Fibroblast of the aortic adventitia (primary cell): ENCODE results near the gene CADPS2. TPM values are rescaled to one million over a fixed set of nuclear protein-coding genes. Genes with fewer than 3 reads are reported as not detected.

Experiments
- DNase-seq: peaks from one replicate; pipeline ENCODE4 v3.0.0-alpha.2; 2010; ENCODE audit warnings: low read depth
- H3K4me3 ChIP-seq: 2 replicates; pipeline ENCODE4 v1.5.1; 2011; ENCODE audit warnings: low read depth, mild to moderate bottlenecking, control low read depth, low read length, moderate library complexity
- CTCF ChIP-seq: IDR thresholded peaks from 2 replicates; pipeline ENCODE4 v1.5.1; 2011; ENCODE audit warnings: mild to moderate bottlenecking, low read length, control low read depth, inconsistent platforms; ENCODE audit not compliant: insufficient read depth
- total RNA-seq: library from RNA; depleted of rRNA; stranded (reverse); fragments of >200 nt; gene quantifications from 2 replicates; pipeline ENCODE4 v1.2.3, GENCODE V29; 2012; ENCODE audit warnings: low replicate concordance

The CADPS2 gene
- total RNA-seq, 1 donor = 16.0 TPM

DNA sequence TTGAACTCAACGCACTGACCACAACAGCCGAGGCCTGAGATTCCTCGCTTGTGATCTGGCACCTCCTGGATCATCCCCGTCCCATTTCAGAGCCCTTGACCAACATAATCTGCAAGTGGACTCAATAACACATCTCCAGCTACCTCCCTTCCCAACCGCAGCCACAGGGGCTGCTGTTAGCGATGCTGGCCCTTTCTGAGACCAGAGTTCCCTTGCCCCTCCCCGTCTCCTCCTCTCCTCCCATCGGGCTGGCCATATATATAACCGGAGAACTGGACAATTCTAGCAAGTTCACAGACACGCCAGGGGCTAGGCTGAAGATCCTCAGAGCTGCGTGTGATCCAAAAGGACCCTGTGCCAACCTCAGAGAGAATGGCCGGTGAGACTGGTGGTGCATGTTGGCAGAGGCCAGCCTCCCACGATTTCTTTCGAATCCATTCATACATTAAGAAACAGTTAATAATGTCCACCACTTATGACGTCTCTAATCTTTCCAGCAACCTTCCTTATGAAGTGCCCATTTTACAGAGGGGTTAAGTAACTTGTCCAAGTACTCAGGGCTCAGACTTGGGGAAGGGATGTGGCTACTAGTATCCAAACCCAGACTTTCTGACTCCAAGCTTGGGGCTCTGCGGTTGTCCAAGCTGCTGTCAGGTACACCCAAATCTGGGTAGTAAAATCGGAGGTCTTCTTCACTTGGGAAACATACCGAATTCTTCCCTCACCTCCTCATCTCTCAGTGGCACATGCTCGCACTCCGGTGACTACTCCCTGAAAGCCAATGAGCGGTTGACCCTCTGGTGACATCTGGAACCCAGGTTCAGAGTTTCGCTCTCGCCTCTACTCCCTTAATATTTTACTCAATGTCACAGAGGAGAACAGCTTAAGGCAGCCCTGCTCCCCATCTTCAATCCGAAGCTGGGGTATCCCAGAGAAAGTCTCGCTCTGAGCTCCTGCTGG is 570.5 kb downstream of the CADPS2 start:
- no peak for TF ChIP-seq CTCF
- no peak overlapping the region for H3K4me3 ChIP-seq
- no peak for DNase-seq

GRCh38 chr7:122314284-122314683 is 572.0 kb downstream of the CADPS2 start:
- H3K4me3 ChIP-seq = no peak overlapping the region
- DNase-seq = no peak
- TF ChIP-seq CTCF = no peak

GRCh38 chr7:122312789-122313188 is 573.5 kb downstream of the CADPS2 start:
- no peak for DNase-seq
- TF ChIP-seq CTCF = no peak
- H3K4me3 ChIP-seq = no peak overlapping the region

DNA sequence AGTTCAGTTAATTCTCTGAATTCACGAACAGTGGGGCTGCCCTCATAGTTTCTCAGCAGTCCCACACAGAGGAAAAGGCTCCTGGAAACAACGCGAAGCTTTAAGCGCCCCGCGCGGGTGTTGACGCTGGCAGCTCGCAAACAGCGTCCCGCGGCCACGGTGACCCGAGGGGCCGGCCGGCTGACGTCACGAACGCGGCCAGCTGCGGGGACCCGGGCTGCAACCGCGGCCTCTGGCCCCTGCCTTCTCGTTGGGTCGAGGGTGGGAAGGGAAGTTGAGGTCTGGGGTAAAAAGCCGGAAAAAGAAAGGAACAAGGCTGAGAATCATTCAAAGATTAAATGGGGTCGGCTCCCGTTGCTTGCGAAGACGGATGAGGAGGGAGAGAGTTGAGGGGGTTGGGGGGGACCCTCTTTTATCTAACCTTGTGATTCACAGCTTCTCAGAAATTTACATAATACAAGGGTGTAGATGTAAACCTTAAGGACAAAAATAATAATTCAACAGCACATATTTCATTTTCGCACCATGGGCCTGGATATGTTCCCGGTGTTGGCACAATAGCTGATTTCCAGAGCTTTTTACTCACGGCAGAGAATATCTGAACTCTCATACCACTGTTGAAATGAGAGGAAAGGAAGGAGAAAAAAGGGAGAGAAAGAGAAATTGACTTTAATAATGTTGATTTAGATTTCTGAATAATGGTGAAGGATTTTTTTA is 574.4 kb downstream of the CADPS2 start:
- H3K4me3 ChIP-seq = no peak overlapping the region
- TF ChIP-seq CTCF = no peak
- no peak for DNase-seq

- H3K4me3 ChIP-seq = no peak overlapping the region
- no peak for DNase-seq
- no peak for TF ChIP-seq CTCF
Observed at GRCh38 chr7:122311050-122311700, 575.1 kb downstream of the CADPS2 start.

DNA sequence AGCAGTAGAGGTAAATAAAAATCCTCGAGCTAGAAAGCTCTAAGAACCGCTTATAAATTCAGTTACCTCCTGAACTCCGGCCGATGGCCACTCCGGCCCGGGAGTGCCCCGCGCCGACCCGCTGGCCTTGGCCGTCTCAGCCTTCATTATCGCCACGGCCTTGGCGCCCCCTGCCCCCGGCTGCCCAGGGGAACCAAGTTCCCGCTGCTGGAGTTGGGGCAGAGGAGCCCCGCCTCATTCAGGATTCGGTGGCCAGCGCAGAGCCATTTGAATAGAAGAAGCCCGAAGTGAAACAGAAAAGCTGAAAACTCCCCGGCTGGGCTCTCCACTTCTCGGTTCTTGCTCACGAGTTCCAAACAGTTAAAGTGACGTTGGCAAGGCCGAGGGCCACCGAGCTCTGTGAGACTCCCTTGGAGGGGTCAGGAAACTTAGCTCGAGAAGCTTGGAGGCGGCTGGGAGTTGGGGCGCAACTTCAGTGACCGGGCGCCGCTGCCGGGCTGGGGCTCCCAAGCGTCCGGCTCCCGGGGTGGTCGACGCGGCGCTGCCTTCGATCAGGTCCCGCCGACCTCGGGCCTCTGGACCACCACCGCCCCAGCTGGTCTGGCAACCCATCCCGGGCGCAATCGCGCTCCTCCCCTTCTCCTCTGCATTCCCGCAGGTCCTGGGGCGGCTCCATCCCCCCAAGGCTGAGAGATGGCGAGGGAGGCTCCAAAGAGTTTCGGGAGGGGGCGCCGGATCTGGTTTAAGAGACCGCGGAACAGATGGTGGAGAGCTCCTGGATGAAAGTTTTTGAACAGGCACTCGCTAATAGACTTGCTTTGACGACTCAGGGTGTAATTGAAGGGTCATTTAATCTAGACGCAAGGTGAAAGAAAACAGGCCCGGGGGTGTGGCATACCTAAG is 575.9 kb downstream of the CADPS2 start:
- peak; percentile 23 for DNase-seq
- H3K4me3 ChIP-seq = peak overlapping the region; percentile 63
- TF ChIP-seq CTCF = no peak
